Thyroid gland (tissue), 4 donors: Measurements from ENCODE around the gene RBFA. TPM values are rescaled to one million over a fixed set of nuclear protein-coding genes. Genes with fewer than 3 reads are reported as not detected.

Source experiments
- DNase-seq, 2 donors: peaks; one replicate each; pipeline ENCODE4 v3.0.0-alpha.2; 2019
- H3K27ac ChIP-seq, 3 donors: fragments of 200-600 bp; sonication (generic); 1 replicate in 2 of 3; 2 replicates in 1 of 3; pipeline ENCODE4 v1.5.1; 2016 to 2019; ENCODE audit warnings: mild to moderate bottlenecking in 1 of 3, moderate library complexity in 1 of 3
- H3K27me3 ChIP-seq: fragments of 200-600 bp; sonication (generic); one replicate; pipeline ENCODE4 v1.5.1; 2019
- H3K36me3 ChIP-seq, 2 donors: fragments of 200-600 bp; sonication (generic); one replicate each; pipeline ENCODE4 v1.5.1; 2016 to 2019
- H3K4me1 ChIP-seq, 2 donors: fragments of 200-600 bp; sonication (generic); one replicate each; pipeline ENCODE4 v1.5.1; 2017 to 2019
- H3K4me3 ChIP-seq, 3 donors: fragments of 200-600 bp; sonication (generic); replicated peaks in 1 of 3; 1 replicate in 2 of 3; 2 replicates in 1 of 3; pipeline ENCODE4 v1.5.1; 2016; ENCODE audit warnings: mild to moderate bottlenecking in 1 of 3
- H3K9me3 ChIP-seq: fragments of 200-600 bp; sonication (generic); one replicate; pipeline ENCODE4 v1.5.1; 2017
- CTCF ChIP-seq, 6 experiments: fragments of 200-600 bp in 3 of 6; fragments of 450-650 bp in 3 of 6; sonication (generic) in 3 of 6; IDR thresholded peaks; one replicate each; pipeline ENCODE4 v1.5.1; 2016 to 2019; ENCODE audit warnings: antibody characterized with exemption in 6 of 6, mild to moderate bottlenecking in 2 of 6, inconsistent platforms in 1 of 6, moderate library complexity in 1 of 6
- POLR2A ChIP-seq, 2 donors: fragments of 450-650 bp; IDR thresholded peaks; one replicate each; pipeline ENCODE4 v1.6.1; 2017; ENCODE audit warnings: antibody characterized with exemption in 2 of 2, mild to moderate bottlenecking in 2 of 2, moderate library complexity in 1 of 2
- WGBS, 2 donors: methylation state at CpG; one replicate each; pipeline ENCODE4 v1.1.5; 2017; 5-methylcytosine and 5-hydroxymethylcytosine counted together
- intact Hi-C: fragments of 100-400 bp; cut with DNase I; formaldehyde crosslinking; loops from one replicate; pipeline ENCODE4 v1.15.1; 2023
- total RNA-seq, 4 donors: library from RNA; depleted of rRNA; stranded (reverse); fragments of >200 nt; gene quantifications; one replicate each; pipeline ENCODE4 v1.2.3, GENCODE V29; 2016

Gene RBFA
- total RNA-seq = 10 to 100 TPM; 23.5 to 36.5 (median 35.2) TPM

GRCh38 chr18:80034068-80034851 lies at the start of gene RBFA:
TSS of gene RBFA (plus strand) at chr18:80034434. CDS start at chr18:80034496, 62 bp downstream.
- H3K27me3 ChIP-seq = no peaks in the 10 kb centered on the region
- peak; percentile 100 for DNase-seq
- H3K36me3 ChIP-seq = peaks cover 0 to 7% of the 10 kb centered on the region in 2 donors
- intact Hi-C loops = no loop called here
- H3K4me1 ChIP-seq = peaks cover 9 to 14% of the 10 kb centered on the region in 2 donors
- H3K9me3 ChIP-seq = no peaks in the 10 kb centered on the region
- peak; percentile 30 to 75 for TF ChIP-seq POLR2A (IDR thresholded peaks at IDR 0.05)
- TF ChIP-seq CTCF (IDR thresholded peaks at IDR 0.05) = peak in 4 of 6 experiments; percentile 18 to 34 (median 30)
- peak within 1 kb of the TSS; percentile 63 to 94 (median 93) for H3K4me3 ChIP-seq
- 0 to 2% methylated on average over 36 to 86 of the region's 99 CpGs for WGBS, 2 donors
- H3K27ac ChIP-seq = peak within 1 kb of the TSS; percentile 49 to 73 (median 68)

- peaks cover 35 to 36% of the 10 kb centered on the region in 2 donors for H3K4me1 ChIP-seq
- 93% methylated on average over 12 of the region's 12 CpGs for WGBS, 2 donors
- DNase-seq = no peak
- no peak overlapping the region for H3K27ac ChIP-seq
- H3K36me3 ChIP-seq = peaks cover 0 to 4% of the 10 kb centered on the region in 2 donors
- H3K27me3 ChIP-seq = no peaks in the 10 kb centered on the region
- TF ChIP-seq POLR2A (IDR thresholded peaks at IDR 0.05) (no peak), CTCF (IDR thresholded peaks at IDR 0.05) (no peak)
- H3K9me3 ChIP-seq = no peaks in the 10 kb centered on the region
- H3K4me3 ChIP-seq = no peak overlapping the region
- intact Hi-C loops = no loop called here
These were observed 49.1 kb upstream of the RBFA start for GRCh38 chr18:79985172-79985571.

GRCh38 chr18:79986726-79987125 lies 47.5 kb upstream of the RBFA start:
- H3K36me3 ChIP-seq = peaks cover 0 to 4% of the 10 kb centered on the region in 2 donors
- intact Hi-C loops = no loop called here
- no peak for TF ChIP-seq CTCF (IDR thresholded peaks at IDR 0.05)
- H3K4me1 ChIP-seq = peaks cover 35 to 36% of the 10 kb centered on the region in 2 donors
- no peak overlapping the region for H3K4me3 ChIP-seq
- 44 to 46% methylated on average over 7 of the region's 7 CpGs for WGBS, 2 donors
- H3K27me3 ChIP-seq = no peaks in the 10 kb centered on the region
- H3K27ac ChIP-seq = peak overlapping the region in 1 of 3 donors; percentile 97
- DNase-seq = no peak
- no peaks in the 10 kb centered on the region for H3K9me3 ChIP-seq

GRCh38 chr18:79987566-79987965 lies 46.7 kb upstream of the RBFA start:
- TF ChIP-seq POLR2A (IDR thresholded peaks at IDR 0.05) (no peak), CTCF (IDR thresholded peaks at IDR 0.05) (no peak)
- intact Hi-C loops = no loop called here

GRCh38 chr18:79988071-79988450 lies 46.2 kb upstream of the RBFA start:
- WGBS, 2 donors = 1% methylated on average over 9 to 21 of the region's 48 CpGs
- peak; percentile 59 to 68 for DNase-seq

More at GRCh38 chr18:79987566-79987965, 46.7 kb upstream of the RBFA start:
- Histone ChIP-seq H3K36me3 (peaks cover 0 to 4% of the 10 kb centered on the region in 2 donors), H3K27me3 (no peaks in the 10 kb centered on the region), H3K9me3 (no peaks in the 10 kb centered on the region), H3K4me1 (peaks cover 29 to 30% of the 10 kb centered on the region in 2 donors), H3K4me3 (peak overlapping the region in 2 of 3 donors; percentile 78 to 92), H3K27ac (peak overlapping the region in 2 of 3 donors; percentile 94 to 97)
- DNase-seq = no peak
- WGBS, 2 donors = 1 to 2% methylated on average over 6 of the region's 6 CpGs

More at GRCh38 chr18:79988071-79988450, 46.2 kb upstream of the RBFA start:
- no peaks in the 10 kb centered on the region for H3K9me3 ChIP-seq
- intact Hi-C loops = no loop called here
- TF ChIP-seq CTCF (IDR thresholded peaks at IDR 0.05) (peak in 3 of 6 experiments; percentile 17 to 31 (median 29)), POLR2A (IDR thresholded peaks at IDR 0.05) (no peak)
- H3K4me1 ChIP-seq = peaks cover 24 to 25% of the 10 kb centered on the region in 2 donors
- H3K36me3 ChIP-seq = peaks cover 0 to 4% of the 10 kb centered on the region in 2 donors
- peak overlapping the region; percentile 78 to 93 (median 92) for H3K4me3 ChIP-seq
- no peaks in the 10 kb centered on the region for H3K27me3 ChIP-seq
- H3K27ac ChIP-seq = peak overlapping the region; percentile 94 to 97 (median 97)
